ENCODE results near the gene HIVEP1. TPM values are rescaled to one million over a fixed set of nuclear protein-coding genes. Genes with fewer than 3 reads are reported as not detected.

Gene HIVEP1
- total RNA-seq, 1 donor from 2014 or later = 23.7 TPM

DNA sequence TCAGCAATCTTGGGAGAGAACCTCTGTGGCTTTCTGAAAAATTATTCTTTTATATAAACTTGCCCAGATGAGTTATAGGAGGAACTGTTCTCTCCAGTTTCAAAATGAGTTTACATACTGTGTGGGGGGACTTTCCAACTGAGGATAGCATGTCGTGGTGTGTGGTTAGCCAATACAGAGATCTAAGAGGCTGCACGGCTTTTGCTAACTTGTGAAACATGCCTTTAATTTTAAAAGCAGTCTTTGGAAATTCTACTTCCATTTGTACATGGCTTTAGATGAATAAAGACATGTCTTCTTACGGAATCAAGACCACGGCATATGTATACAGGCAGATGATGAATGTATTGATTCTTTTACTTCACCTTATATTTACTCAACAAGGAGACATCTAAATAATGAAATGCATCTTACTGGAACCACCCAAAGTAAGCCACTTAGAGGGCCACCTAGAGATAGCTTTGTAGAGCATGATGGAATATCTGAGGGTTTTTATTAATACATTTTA, 39.8 kb downstream of the HIVEP1 start:
- ATAC-seq = peak; percentile 62

DNA sequence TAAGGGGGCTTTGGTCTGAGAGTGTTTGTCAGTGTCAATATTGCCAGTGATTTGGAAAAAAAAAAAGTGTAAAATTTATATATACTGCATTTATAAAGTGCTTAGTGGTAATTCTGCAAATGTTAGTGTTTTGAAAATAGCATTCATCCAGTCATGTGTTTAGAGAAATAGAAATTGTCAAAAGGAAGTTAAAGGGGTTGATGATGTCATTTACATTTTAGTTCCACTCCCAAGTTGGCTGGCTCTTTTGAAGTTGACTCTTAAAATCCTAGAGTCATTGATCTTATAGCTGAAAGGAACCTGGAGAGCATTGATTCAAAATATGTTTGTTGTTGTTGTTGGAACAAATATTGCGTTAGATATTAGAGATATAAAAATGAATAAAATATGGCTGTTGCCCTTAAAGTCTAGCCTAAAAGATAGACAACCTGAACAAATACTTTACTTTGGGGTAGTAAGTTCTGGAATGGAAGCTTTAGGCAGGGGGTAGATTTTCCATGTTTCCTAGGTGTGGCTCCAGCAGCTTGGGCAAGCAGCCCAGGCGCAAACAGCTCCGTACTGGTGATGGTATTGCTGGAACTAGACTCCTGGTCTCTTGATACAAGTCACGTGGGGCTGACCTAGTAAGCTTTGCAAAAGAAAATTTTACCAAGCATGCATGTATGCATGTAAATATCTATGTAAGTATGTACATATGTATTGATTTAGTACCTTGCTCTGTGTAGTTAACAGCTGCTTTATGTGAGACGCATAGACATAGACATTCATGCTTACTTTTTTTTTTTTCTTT, 46.3 kb downstream of the HIVEP1 start:
- ATAC-seq = no peak

DNA sequence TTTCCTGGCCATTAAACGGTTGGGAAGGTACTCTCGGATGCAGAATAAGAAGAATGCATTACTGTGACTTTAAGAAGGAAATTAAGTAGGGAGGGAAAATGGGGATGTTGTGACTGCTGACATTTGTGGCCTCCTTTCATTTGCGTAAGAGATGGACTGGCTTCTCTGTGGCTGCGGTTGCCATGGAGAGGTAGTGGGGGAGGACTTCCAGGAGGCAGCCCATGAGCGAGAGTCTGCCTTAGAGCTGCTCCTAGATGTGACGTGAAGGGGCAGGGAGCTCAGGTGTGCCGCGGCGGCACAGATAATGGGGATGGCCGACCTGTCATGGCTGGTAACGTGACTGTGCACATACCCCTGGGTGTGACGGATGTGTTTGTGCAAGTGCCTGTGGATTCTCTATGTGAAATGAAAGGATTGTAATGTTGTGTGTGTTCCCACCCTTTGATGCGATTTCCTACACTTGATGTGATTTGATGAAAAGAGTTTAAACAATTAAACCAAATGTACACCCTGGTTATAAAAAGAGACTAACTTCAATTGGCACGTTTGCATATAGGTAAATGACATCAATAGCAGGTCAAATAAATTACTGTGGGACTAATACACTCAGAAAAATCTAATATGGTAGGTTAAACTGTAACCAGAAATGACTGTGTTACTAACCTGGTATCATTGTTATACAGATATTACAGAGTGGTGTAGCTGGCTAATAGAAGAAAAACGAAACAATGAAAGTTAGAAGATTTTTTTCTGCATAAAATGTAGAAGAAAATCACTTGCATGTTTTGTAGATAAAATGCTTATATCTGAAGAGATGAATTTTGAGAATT, 48.9 kb downstream of the HIVEP1 start:
- peak; percentile 97 for ATAC-seq

DNA sequence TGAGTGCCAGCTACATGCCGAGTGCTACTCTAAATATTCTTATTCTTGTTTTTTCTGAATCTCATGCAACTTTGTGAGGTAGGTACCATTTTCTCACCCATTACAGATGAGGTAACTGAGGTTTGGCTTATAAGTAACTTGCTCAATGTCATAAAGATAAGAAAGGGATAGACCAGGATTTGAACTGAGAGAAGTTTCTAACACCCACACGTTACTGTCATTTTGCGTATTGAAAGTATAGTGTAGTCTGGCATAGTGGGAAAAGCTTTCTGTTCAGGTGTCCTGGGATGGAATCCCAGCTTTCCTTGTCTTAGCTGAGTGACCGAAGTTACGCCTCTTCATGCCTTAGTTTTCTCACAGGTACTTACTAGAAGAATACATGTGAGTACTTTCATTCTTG, 50.5 kb downstream of the HIVEP1 start:
- ATAC-seq = no peak

DNA sequence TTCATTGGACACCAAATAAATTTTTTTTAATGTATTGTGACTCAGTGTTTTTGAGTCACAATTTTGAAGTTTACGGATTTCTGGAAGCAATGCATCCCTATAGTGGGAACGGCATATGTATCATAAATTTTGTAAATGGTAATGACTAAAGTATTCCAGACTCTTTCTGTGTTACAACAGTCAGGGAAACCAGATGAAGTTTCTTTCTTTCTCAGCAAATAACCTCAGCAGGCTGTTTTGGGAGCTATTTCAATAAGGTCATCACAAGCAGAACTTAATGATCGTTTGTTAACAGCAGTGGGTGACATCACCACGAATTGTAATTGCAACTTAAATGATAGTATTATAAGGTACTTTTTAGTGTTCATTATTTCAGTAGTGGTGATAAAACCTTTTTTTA, 52.0 kb downstream of the HIVEP1 start:
- ATAC-seq = no peak

DNA sequence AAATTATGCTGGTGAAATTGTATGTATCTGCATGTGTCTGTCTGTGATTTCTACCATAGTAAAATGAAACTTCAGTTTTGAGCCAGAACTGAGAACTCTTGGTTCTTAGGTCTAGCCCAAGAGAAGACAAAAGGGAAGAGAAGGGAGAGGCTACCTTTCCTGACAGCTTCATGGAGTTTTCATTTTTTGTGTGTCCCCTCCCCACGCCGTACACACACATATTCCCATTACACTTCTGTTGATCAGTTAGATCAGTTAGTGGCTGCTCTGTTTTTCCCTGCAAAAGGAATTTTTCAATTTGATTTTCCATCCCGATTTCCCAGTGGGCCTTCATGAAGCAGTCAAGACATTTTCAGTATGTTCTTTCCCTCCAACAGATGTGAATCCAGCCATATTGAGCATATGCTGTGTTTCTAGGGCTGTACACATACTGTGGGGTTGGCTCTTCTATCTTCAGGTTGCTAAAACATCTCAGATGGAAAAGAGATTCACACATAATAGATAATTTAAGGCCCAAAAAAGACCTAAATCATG, 52.5 kb downstream of the HIVEP1 start:
- no peak for ATAC-seq

DNA sequence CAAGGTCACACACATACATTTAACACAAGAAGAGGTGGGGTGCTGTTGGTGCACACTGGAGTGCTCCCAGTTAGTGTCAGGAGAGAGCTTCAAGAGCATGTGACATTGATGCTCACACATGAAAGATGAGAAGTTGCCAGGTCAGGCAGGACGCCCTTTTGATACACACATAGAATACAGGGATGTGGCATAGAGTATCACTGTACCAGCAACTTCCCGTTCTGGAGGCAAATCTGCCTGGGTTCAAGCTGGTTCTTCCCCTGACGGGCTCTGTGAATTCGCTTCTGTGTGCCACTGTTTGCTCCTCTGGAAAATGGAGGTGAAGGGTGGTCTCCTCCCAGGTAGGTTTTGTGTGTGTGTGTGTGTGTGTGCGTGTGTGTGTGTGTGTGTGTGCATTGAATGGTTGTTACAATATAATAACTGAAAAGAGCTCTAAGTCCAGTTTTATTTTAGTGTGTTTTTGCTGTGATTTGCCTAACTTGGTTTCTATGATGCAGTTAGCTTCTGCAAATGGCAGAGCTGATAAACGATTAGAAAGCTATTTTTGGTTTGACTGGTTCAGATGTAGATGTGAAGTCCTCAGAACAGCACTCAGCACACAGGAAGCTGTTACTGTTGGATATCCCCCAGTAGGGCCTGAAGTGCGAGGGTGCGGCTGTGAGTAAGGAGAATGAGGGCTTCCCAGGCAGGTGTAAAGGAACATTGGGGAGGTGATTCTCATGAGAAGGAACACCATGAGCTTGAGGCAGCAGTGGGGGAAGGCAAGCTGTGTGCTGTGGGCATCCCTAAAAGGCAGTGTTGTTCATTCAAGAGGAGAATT, 53.4 kb downstream of the HIVEP1 start:
- no peak for ATAC-seq

DNA sequence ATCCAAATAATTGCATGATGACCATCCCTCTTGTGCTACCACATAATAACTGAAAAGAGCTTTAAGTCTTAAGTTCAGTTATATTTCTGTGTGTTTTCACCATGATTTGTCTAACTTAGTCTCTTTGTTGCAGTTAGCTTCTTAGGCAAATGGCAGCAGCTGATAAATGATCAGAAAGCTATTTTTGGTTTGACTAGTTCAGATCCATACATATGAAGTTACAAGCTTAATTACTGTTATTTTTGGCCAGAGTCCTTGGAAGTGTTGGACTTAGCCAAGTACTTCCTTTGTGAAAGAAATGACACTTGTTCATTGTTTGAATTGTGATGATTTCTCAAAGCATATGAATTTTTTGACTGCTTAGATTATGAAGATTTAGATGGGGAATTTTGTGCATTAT, 54.2 kb downstream of the HIVEP1 start:
- no peak for ATAC-seq

DNA sequence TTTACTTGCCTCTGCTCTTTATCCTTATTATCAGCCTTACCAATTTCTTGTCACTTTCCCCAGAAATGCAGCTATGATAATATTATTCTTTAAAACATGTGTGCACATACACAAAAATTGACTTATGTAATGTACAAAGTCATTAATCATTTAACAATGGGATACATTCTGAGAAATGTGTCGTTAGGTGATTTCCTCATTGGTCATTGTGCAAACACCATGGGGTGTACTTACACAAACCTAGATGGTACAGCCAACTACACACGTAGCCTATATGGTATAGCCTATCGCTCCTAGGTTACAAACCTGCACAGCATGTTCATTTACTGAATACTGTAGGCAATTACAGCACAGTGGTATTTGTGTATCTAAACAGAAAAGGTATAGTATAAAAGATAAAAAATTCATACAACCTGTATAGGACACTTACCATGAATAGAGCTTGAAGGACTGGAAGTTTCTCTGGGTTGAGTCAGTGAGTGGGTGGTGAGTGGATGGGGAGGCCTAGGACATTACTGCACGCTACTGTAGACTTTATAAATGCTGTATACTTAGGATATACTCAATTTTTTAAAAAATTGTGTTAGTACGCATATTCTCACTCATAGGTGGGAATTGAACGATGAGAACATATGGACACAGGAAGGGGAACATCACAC, 56.9 kb downstream of the HIVEP1 start:
- peak; percentile 87 for ATAC-seq

DNA sequence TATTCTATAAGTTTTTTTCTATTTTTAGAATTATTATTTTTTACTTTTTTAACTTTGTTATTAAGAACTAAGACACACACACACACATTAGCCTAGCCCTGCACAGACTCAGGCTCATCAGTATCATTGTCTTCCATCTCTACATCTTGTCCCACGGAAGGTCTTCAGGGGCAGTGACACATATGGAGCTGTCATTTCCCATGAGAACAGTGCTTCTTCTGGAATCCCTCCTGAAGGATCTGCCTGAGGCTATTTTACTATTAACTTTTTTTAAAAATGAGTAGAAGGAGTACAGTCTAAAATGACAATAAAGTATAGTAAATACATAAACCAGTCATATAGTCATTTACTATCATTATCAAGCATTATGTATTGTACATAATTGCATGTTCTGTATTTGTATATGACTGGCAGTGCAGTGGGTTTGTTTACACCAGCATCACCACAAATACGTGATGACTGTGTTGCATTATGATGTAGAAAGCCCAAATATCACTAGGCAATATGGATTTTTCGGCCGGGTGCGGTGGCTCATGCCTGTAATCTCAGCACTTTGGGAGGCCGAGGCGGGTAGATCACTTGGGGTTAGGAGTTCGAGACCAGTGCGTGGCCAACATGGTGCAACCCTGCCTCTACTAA, 57.9 kb downstream of the HIVEP1 start:
- ATAC-seq = no peak

DNA sequence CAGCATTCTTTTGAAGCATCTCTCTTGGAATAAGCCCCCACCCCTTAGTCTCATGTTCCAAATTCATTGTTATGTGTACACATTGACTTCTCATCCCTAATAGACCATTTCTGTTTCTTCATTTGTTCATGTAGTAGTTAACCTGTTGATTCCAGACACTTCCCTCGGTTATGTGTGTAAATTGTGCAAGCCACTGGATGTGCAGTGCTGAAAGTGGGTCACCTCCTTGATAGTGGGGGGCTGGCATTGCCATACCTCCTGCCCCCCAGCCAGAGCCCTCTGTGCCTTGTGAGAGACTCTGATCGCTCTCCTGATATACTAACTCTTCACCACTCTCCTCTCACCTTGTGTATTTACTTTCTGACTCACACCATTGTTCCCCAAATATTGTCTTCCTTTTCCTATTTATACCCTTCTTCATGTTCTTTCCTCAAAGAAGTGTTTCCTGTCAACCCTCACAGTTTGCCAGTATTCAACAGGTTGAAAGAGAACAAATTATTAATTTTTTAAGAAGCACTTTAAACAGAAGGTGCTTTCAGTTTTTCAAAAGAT, 59.0 kb downstream of the HIVEP1 start:
- peak; percentile 14 for ATAC-seq

DNA sequence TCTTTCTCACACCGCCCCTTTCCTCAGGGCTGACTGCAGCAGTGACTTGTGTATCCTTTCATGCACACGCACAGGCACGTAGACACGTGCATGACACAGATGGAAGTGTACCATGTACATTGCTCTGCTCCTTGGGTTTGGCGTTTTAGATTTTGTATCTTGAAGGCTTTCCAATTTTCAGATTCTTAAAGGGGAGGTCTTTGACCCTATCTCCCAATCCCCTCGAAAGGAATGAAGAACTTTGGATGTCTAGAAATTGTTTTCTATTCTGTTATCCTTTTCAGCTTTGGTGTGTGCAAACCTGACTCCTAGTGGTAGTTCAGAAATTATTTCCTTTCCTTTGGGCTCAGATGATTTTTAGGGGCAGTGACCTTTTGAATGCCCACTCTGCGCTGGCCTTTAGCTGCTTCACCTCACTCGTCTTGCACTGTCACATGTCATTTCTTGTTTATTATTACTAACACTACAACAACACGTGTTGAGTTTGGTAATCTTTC, 63.0 kb downstream of the HIVEP1 start:
- ATAC-seq = peak; percentile 82

DNA sequence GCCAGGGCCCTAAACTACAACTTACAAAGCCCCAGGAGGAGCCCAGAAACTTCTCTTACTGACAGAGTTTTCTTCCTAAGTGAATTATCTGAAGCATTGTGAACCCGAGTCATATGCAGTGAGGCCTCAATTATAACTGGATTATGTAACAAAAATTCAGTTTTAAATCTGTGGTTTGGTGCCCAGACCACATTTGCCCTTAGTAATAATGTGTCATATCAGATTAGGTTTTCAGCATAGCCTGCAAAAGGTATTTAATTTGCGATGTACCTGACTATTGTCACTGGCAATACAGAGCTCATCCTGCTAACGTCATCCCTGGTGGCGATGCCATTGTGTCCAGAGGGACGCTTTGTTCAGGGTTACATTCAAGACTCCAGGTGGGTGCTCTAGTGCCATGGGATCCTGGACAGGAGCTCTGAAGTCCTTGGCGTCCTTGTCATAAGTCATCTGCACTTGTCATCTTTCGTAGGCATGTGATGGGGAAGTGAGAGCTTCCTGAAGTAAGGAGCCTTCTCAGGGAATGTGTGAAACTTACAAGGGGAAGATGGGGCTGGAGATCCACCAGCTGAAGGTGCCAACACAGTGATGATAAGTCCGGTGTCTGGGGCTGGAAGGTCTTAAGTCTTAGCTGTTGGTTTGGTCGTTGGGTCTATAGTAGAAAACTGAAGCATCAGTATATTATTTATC, 65.1 kb downstream of the HIVEP1 start:
- ATAC-seq = no peak

DNA sequence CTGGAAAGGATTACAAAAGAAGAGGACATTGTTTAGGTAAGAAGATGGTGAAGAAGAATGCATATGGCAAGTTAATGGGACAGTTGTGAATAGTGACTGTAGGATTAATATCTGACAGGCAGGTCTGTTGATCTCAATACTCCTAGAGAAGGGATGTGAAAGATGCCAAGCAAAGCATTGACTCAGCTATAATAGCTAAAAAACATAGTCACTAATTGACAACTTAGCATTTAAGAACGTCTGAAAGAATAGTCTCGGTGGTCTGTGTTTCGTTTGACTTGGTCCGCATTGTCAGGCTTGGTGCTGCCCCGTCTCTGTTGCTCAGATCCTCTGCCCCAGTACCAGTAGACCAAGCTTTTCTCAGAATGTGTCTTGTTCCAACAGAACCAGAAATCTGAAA, 65.9 kb downstream of the HIVEP1 start:
- no peak for ATAC-seq

DNA sequence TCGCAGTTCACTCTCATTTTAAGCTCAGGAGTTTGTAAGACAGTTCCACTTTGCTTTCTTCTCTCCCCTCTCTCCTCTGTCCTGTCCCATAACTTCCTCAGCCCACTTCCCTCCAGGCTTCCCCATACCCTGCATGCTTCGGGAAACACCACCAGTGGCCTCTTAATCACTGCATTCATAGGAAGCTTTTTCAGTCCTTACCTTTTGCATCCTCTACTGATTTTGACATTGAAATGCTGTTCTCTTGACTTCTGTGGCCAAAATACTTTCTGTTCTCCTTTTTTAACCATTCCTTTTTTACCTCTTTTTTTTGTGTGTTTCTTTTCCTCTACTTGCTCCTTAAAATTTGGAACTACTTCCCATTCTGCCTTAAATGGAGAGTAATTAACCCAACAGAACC, 69.7 kb downstream of the HIVEP1 start:
- ATAC-seq = no peak

DNA sequence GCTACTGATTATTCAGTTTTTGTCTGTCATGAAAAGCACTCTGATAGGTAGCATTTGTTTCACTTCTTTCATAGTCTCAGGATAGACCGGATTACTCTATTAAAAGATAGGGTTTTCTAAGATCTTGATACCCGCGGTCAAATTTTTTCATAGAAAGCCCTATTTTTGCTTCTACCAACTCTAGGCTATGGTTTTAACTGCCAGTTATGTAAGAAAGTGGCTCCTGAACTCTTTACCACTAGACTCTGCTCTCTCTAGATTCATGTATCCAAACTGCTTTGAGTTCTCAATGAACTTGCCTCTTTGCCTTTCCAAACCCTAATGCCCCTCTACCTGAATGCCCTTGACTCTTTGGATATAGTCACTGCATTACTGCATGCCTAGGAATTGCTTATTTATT, 70.3 kb downstream of the HIVEP1 start:
- no peak for ATAC-seq

DNA sequence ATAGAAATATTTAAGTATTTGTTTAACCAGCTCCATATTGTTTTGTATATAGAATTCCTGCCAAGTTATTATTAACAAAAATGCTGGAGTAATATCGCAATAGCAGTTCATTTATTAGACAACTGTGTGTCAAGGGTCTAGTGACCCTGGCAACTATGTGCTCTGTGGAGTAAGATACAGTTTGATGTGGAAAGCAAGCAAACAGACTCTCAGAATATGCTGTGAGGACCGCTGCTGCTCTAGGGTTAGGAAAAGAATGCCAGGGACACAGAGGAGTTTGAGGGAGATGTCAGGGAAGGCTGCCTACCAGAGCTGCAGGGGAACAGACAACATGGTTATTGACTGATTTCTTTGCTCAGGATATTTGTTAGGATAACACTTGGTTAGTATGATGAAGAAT, 71.2 kb downstream of the HIVEP1 start:
- ATAC-seq = no peak

DNA sequence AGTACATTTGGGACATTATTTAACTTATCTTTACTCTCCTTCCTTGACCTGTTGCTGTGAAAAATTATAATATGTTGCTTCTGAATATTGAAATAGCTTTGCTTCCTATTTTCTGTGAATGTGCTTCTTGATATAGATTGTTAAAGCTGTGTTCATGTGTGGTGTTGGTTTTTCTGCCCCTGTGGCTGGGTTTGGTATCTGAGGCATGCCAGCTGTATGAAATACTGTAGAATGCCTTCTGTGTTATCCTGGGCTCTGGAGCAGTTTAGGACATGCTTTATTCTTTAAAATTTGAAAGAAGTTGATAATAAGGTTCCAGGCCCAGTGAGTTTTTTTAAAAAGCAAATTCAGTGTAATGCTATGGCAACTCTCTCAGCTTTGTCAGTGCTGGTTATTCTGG, 71.7 kb downstream of the HIVEP1 start:
- no peak for ATAC-seq

DNA sequence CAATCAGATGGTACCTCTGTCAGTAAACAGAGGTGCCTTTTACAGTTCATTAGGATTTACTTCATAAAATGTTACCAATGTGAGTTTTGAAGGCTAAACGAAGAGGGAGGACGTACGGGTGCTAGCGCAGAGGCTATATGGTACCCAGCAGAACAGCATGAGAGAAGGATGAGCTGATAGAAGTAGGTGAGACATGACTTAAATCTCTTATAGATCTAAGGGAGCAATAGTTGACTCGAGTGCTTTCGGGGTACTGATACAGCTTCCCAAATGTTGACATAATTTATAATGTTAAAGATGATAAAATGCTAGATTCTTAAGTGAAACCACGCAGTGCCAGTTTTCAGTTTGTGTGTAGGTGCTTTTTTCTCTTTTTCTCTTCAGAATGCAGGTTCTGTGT, 72.6 kb downstream of the HIVEP1 start:
- no peak for ATAC-seq

DNA sequence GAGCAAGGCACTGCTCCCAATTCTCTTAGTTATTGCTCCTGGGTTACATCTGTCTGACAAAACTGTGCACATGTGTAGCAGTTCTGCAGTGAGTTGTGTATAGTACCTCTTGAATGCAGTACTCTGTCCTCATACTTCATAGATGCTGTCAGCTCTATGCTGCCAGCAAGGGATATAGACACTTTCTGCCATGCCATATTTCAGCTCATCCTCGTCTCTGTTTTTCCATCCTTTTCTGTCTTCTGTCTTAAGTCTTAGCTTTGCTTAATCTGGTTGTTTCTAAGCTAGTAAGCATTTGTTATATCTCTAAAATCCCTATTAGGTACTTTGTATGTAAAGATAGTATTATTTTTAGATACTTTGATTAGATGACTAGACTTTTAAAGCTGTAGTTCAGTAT, 76.4 kb downstream of the HIVEP1 start:
- no peak for ATAC-seq
